Activated CD8-positive, alpha-beta memory T cell treated with anti-CD3 and anti-CD28 coated beads for 1 hour (primary cell): ENCODE data around the gene EIF2AK3.
"Not testable (repeated sequence)": the region's sequence is repeated elsewhere in the genome, so short reads cannot be mapped to it uniquely, and the experiment has no call there.

ENCODE experiments used
- DNase-seq, 2 donors: peaks; one replicate each; pipeline ENCODE4 v3.0.0-alpha.2; 2020; ENCODE audit warnings: low read depth in 1 of 2; ENCODE audit errors: extremely low read depth in 1 of 2

Gene EIF2AK3

DNA sequence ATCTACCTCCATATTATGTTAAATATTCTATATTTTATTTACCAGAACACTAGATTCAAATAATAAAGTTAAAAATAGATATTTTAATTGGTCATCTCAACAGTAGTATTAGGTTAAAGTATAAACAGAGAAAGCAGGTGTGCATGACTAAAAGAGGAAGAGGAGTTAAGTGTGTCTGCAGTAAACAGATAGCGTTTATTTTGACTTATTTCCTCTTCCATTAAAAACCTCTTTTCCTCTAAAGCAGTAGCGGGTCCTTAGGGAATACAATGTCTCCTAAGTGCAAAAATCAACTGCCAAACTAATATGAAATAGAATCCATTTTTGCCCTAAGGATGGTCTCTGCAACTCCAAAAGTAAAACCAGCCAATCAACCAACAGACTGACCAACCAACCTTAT, 27.7 kb downstream of the EIF2AK3 start:
- no peak for DNase-seq

DNA sequence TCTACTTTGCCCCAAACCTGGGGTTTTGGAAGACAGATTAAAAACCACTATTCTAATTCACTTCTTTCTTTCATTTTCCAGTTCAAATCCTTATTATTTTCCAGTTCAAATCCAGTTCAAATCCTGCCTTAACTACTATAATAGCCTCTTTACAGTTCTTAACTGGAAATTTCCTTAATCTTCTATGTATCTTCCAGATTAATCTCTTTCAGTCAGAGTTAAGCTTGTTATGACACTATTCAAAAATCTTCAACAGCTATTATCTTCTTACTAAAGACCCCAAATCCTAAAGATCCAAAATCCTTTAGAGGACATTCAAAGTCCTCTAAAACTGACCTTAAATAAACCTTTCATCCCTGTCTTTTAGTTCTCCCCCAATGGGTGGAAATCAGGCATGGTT, 30.1 kb downstream of the EIF2AK3 start:
- no peak for DNase-seq

- DNase-seq, result no peak
Measured at GRCh38 chr2:88596141-88596830, 31.0 kb downstream of the EIF2AK3 start.

DNA sequence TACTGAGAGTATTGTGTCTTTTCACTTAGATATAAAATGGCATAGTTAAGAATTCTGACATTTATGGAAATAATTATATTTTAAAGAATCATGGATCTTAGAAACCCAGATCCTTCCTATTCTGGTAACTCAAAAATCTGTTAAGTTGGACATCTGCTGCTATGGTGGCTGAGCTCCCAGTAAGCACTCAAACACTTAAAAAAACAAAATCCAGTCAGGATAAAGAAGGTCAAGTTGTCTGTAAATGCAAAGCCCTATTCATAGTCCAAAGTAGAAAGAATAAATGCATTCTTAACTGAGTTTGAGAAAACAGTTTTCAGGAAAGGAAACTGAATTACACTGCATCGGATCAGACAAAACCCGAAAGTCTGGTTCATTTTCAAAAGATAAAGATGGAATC, 35.6 kb downstream of the EIF2AK3 start:
- DNase-seq, result no peak

GRCh38 chr2:88590998-88591613, 36.2 kb downstream of the EIF2AK3 start:
- no peak for DNase-seq

GRCh38 chr2:88585969-88586368, 41.3 kb downstream of the EIF2AK3 start:
- DNase-seq, result no peak

DNA sequence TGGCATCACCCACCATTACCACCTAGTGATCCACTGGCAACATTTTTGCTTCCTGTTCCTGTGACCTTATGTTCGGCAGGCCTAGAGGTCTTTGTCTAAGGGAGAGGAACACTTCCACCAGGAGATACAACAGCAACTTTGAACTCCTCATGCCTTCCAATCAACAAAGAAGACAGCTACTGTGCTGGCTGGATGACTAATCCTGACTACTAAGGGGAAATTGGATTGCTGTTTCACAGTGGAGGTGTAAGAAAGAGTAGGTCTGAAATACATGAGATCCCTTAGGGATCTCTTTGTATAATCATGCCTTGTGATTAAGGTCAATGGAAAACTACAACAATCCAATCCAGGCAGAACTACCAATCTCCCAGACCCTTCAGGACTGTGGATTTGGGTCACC, 45.2 kb downstream of the EIF2AK3 start:
- no peak for DNase-seq

DNA sequence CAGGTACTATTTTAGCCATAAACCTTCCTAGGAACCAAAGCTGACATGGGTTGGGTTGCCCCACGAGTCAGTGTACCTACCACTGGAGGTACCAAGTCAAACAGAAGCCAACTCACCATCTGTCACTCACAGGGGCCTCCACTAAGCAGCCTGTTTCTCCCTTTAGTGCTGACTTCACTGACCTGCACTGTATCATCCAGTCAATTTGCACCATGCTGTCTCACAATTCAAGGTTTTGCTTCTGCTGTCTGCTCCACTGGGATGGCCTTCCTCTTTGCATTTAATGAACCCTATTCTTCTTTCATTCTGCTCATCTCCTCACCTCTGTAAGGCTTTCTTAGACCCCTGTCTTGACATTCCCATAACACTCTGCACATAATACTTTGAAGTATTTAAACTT, 47.2 kb downstream of the EIF2AK3 start:
- DNase-seq, result no peak

- DNase-seq, result no peak
Measured at GRCh38 chr2:88575630-88576029, 51.6 kb downstream of the EIF2AK3 start.

- no peak for DNase-seq
Measured at GRCh38 chr2:88575051-88575450, 52.2 kb downstream of the EIF2AK3 start.

DNA sequence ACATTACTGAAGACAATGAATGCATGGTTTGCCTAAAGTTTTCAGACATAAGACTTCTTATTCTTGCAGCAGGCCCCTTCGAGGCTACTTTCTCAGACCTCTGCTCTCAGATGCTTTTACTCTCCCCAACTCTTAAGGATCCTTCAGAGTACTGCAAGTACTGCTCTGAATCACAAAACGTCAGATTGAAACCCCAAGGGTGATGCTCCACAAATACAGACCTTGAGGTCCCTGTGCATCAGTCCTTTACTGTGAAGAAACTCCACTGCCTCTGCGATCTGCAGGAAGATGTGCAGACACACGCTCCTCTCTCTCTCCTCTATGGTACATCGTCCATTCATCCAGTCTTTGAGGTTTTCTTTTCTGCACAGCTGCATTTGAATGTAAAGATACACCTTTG, 52.8 kb downstream of the EIF2AK3 start:
- DNase-seq, result no peak

DNA sequence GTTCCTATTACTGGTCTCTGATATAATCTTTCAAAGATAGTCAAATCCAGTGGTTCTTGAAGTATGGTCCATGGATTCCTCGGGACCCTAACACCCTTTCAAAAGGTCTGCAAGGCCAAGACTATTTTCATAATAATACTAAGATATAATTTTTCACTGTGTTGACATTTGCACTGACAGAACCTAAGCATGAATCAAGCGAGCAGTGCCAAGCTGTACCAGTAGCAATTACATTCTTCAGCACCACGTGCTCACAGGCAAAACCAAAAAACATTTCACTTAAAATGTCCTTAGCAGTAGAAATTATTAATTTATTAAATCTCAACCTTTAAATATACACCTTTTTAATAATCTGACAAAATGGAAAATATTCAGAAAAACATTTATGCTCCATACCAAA, 59.1 kb downstream of the EIF2AK3 start:
- DNase-seq, result no peak

- DNase-seq, result no peak
Measured at GRCh38 chr2:88564402-88564801, 62.9 kb downstream of the EIF2AK3 start.

- DNase-seq, result no peak
Measured at GRCh38 chr2:88563129-88563528, 64.1 kb downstream of the EIF2AK3 start.

DNA sequence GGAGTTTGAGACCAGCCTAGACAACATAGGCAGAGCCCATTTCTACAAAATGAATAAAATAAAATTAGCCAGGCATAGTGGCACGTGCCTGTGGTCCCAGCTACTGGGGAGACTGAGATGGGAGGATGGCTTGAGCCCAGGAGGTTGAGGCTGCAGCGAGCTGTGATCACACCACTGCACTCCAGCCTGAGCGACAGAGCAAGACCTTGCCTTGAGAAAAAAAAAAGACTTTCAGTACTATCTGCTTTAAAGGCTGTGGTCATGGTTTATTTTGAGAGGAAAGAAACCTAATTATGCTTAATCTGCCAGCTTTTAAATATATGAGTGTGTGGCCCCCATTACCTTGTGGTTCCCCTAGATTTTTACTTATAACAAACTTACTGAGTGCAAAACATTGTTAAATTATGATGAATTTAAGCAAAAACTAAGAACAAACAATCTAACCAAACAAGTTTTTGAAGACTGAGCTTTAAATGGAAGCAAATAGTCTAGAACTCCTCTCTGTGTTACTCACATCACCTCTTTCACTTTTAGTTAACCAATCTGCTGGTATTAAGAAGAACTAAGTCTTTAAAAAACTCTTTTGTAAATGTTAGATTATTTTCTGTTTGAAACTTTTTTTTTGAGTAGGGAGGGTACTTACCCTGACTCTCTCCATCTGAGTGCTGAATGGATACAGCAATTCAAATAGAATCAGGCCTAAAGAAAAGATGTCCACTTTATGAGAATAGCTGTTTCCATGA, 65.4 kb downstream of the EIF2AK3 start:
- no peak for DNase-seq

DNA sequence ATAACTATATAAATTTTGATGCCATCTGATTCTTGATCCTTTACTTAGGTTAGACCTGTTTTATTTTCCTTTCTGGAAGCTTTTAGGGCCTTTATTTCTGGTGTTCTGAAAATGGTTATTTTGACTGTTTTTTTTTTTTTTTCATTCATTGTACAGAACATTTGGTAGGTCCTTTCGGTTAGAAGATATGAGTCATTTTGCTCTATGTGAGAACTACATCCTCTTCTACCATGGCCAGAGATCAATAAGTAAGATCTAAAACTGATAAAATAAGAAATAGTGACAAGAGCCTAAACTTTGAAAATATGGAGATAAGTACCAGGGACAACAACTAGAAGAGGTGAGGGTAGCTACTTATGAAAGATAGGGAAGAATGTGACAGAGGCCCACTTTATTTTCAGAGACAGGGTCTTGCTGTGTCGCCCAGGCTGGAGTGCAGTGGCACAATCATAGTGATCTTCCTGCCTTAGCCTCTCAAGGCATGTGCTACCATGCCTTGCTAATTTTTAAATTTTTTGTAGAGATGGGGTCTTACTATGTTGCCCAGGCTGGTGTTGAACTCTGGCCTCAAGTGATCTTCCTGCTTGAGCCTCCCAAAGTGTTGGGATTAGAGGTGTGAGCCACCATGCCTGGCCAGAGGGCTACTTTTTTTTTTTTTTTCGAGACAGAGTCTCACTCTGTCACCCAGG, 66.5 kb downstream of the EIF2AK3 start:
- no peak for DNase-seq

GRCh38 chr2:88557290-88557689, 70.0 kb downstream of the EIF2AK3 start:
- DNase-seq, result no peak

DNA sequence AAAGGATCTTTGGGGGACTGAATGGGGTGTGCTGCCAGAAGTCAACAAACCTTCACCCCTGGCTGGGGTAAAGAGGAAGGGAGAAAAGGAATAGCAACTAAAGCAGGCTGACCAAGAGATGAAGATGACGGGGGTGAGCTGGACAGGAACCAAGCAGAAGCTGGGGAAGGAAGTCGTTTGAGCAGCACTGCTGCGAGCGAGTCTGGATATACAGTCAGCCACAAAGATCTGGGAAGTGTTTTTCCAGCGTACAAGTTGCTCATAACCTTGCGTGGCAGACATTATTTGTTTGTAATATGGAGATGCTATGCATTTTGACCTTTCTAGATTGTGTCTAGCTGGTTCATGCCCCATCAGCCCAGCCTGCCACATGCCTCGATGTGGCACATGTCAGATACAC, 71.2 kb downstream of the EIF2AK3 start:
- no peak for DNase-seq

DNA sequence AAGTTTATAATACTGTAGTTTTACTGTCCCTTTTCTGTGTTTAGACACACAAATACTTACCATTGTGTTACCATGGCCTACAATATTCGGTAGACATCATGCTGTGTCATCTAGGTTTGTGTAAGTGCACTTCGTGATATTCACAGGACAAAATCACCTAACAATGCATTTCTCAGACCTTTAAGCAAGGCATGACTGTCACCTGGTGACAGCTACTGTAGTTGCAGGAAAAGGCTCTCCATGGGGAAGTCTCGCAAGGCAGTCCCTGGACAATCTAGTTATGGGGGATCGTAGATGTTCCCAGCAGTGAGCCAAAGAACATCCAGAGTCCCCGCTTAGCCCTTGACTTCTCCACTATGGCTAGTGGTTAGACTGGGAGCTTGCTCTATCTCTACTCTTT, 73.1 kb downstream of the EIF2AK3 start:
- DNase-seq, result no peak

DNA sequence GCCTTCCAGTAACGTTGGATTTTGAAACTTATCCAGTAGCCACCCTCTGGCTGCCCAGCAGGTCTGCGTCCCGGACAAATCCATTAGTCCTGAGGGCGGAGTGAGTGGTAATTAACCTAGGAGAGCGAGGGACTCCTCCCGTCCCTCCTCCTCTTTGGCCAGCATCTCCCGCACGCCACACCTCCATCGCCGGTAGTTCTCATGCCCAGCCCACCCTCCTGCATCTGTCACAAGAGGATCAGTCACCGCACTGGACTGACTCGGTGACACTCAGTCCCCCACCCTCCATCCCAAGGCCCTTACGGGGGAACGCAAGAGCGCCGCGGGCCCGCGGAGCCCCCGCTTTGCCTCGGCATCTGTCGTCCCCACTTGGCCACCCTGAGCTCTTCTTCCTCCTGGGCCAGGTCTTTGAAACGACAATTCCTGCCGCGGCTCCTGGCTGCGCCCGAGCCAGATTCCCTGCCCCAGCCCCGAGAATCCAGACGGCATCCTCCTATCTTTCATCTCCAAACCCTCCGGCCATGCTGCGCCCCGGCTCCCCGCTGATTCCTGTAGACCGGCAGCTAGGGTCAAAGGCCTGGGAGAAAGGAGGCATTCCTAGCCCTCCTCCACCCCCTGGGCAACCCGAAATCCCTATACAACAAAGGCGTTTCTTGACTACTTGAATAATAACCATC, 77.5 kb downstream of the EIF2AK3 start:
- DNase-seq, result no peak

GRCh38 chr2:88546291-88546690, 81.0 kb downstream of the EIF2AK3 start:
- not testable (repeated sequence) for DNase-seq
